ENCODE data around the gene SYT14.
"Not testable (repeated sequence)": the region's sequence is repeated elsewhere in the genome, so short reads cannot be mapped to it uniquely, and the experiment has no call there.

The SYT14 gene

DNA sequence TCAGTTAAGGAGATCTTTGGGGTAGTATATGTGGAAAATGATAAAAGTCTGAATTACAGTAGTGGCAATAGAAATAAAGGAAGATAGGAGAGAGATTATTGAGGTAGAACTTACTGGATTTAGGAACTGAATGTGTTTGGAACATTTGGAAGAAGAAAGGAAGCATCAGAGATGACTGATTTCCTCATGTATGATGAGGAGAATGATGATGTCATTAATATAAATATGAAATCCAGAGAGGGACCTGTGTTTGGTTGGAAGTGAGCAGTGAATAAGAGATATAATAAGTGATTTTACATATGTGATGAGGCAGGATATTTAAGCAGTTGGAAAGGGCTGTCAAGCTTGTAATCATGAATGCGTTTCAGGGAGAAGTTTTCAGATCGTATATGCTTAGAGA lies 86.3 kb downstream of the SYT14 start:
- H3K36me3 Mint-ChIP-seq = no peaks in the 10 kb centered on the region
- H3K4me1 Mint-ChIP-seq = no peaks in the 10 kb centered on the region
- DNase-seq (ENCODE audit: low spot score in 2 of 2) (no peak), ATAC-seq (ENCODE audit: low read depth) (no peak)
- no peak overlapping the region for H3K27ac Mint-ChIP-seq
- no peaks in the 10 kb centered on the region for H3K27me3 Mint-ChIP-seq
- no peak overlapping the region for H3K4me3 Mint-ChIP-seq
- peaks cover under 1% of the 10 kb centered on the region for H3K9me3 Mint-ChIP-seq

DNA sequence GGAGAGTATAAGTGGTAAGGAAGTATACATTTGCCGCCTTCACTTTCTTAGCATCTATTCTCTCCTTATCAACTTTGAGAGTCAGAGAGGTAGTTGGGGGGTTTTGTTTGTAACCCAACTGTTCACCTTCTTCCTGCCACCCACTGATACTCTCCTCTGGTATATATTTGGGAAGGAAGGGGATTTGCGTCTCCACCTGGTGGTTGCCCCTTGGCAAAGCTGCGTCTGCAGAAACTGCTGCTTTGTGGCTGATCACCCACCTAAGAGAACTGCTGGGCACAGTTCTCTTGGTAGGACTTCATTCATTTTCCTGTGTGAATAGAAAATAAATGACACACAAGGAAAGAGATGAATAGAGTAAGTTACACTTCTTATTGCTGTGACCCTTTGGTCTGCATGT lies 87.0 kb downstream of the SYT14 start:
- no peak for ATAC-seq (ENCODE audit: low read depth)
- Mint-ChIP-seq H3K9me3 (peaks cover 1% of the 10 kb centered on the region), H3K27me3 (no peaks in the 10 kb centered on the region), H3K4me1 (no peaks in the 10 kb centered on the region), H3K36me3 (no peaks in the 10 kb centered on the region), H3K27ac (no peak overlapping the region), H3K4me3 (no peak overlapping the region)
- DNase-seq (ENCODE audit: low spot score in 2 of 2) = no peak

DNA sequence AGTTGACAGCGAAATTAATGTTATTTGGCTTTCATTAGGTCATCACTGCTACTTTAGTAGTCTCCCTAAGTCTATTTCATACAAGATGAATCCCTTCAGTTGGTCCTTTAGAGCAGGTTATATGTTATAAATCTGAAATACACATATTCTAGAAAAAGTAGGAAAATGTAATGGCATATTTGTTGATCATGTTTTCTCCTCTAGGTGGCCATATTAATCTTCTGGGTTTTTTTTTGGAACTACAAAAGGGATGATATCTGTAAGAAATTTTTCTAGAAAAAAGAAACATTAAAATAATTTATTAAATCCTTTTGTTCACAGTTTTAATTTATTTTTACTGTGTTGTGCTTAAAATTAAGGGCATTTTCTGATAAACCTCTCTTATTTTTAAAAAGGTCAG lies 87.9 kb downstream of the SYT14 start:
- Mint-ChIP-seq H3K36me3 (peaks cover 2% of the 10 kb centered on the region), H3K4me1 (no peaks in the 10 kb centered on the region), H3K27me3 (peaks cover 3% of the 10 kb centered on the region), H3K4me3 (no peak overlapping the region), H3K27ac (no peak overlapping the region), H3K9me3 (peaks cover 4% of the 10 kb centered on the region)
- DNase-seq (ENCODE audit: low spot score in 2 of 2) = no peak
- no peak for ATAC-seq (ENCODE audit: low read depth)

DNA sequence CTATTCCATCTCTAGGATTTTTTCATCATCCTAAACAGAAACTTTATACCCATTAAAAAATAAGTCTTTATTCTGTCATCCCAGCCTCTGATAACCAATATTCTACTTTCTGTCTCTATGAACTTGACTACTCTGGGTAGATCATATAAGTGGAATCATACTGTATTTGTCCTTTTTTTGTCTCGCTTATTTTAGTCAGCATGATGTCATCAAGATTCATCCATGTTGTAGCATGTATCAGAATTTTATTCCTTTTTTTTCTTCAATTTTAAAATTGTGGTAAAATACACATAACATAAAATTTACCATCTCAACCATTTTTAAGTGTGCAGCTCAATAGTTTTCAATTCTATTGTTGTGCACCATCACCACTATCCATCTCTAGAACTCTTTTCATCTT lies 90.0 kb downstream of the SYT14 start:
- no peak overlapping the region for H3K27ac Mint-ChIP-seq
- DNase-seq (ENCODE audit: low spot score in 2 of 2) (no peak), ATAC-seq (ENCODE audit: low read depth) (no peak)
- no peaks in the 10 kb centered on the region for H3K4me1 Mint-ChIP-seq
- H3K4me3 Mint-ChIP-seq = no peak overlapping the region
- H3K36me3 Mint-ChIP-seq = peaks cover 2% of the 10 kb centered on the region
- peaks cover 5% of the 10 kb centered on the region for H3K27me3 Mint-ChIP-seq
- H3K9me3 Mint-ChIP-seq = peaks cover 4% of the 10 kb centered on the region

DNA sequence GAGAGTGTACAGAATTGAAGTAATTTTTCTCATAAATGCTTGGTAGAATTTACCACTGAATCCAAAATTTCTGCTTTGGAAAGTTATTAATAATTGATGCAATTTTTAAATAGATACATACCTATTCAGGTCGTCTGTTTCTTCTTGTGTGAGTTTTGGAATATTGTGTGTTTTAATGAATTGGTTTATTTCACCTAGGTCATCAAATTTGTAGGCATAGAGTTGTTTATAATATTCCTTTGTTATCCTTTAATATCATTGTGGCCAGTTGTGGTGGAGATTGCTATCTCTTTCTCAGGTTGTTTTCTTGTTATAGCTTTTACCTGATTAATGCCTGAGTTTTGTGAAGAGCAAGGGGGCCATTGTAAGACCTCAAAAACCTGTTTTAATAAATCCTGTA lies 93.5 kb downstream of the SYT14 start:
- H3K9me3 Mint-ChIP-seq = peaks cover 6% of the 10 kb centered on the region

DNA sequence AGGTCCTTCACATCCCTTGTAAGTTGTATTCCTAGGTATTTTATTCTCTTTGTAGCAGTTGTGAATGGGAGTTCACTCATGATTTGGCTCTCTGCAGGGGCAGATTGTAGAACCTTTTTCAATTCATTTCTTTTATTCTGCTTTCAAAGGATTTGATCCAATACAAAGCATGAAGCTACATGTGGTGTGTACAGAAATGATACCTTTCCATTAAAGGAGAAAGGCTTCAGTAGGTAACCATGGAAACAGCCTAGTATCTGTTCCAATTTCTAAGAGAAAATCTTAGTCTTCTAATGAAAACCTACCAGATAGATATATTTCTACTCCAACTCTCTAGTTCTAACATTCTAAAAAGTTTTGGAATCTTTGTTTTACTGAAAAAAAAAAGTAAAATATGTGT lies 105.0 kb downstream of the SYT14 start:
- Mint-ChIP-seq H3K27me3 (no peaks in the 10 kb centered on the region), H3K36me3 (no peaks in the 10 kb centered on the region), H3K4me3 (no peak overlapping the region), H3K27ac (no peak overlapping the region), H3K4me1 (no peaks in the 10 kb centered on the region), H3K9me3 (peaks cover 7% of the 10 kb centered on the region)
- DNase-seq (ENCODE audit: low spot score in 2 of 2) (no peak), ATAC-seq (ENCODE audit: low read depth) (no peak)

More for the DNA sequence above, 93.5 kb downstream of the SYT14 start:
- DNase-seq (ENCODE audit: low spot score in 2 of 2) (no peak), ATAC-seq (ENCODE audit: low read depth) (no peak)
- Mint-ChIP-seq H3K36me3 (peaks cover 2% of the 10 kb centered on the region), H3K27me3 (peaks cover 5% of the 10 kb centered on the region), H3K4me3 (no peak overlapping the region), H3K4me1 (no peaks in the 10 kb centered on the region), H3K27ac (no peak overlapping the region)

GRCh38 chr1:210049616-210050015 lies 111.6 kb downstream of the SYT14 start:
- ATAC-seq (ENCODE audit: low read depth) (no peak), DNase-seq (ENCODE audit: low spot score in 2 of 2) (no peak)
- no peak overlapping the region for H3K4me3 Mint-ChIP-seq
- H3K36me3 Mint-ChIP-seq = no peaks in the 10 kb centered on the region
- no peak overlapping the region for H3K27ac Mint-ChIP-seq
- H3K9me3 Mint-ChIP-seq = peaks cover 5% of the 10 kb centered on the region
- H3K4me1 Mint-ChIP-seq = no peaks in the 10 kb centered on the region
- no peaks in the 10 kb centered on the region for H3K27me3 Mint-ChIP-seq

- not testable (repeated sequence) for H3K27ac Mint-ChIP-seq; H3K4me1 Mint-ChIP-seq; H3K4me3 Mint-ChIP-seq; H3K36me3 Mint-ChIP-seq; H3K27me3 Mint-ChIP-seq; ATAC-seq (ENCODE audit: low read depth); DNase-seq (ENCODE audit: low spot score in 2 of 2); H3K9me3 Mint-ChIP-seq
These were observed 112.5 kb downstream of the SYT14 start for GRCh38 chr1:210050491-210050890.

DNA sequence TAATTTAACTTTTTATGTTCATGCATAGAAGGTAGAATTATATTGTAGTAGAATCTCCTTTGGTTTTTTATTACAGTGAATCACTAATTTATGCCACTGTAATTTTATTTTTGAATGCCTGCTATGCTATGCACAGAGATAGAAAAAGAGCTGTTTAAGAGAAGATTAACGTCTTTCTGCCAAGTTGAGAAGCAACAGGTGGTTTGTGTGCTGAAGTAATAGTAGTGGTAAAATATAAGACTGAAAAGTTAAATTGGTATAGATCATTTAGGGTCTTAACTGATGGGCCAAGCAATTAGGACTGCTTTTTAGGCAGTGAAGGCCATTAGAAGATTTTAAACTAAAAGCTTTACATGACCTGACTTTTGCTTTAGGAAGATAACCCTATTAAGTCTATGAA lies 115.1 kb downstream of the SYT14 start:
- no peaks in the 10 kb centered on the region for H3K27me3 Mint-ChIP-seq
- ATAC-seq (ENCODE audit: low read depth) (no peak), DNase-seq (ENCODE audit: low spot score in 2 of 2) (no peak)
- no peaks in the 10 kb centered on the region for H3K36me3 Mint-ChIP-seq
- no peaks in the 10 kb centered on the region for H3K4me1 Mint-ChIP-seq
- no peak overlapping the region for H3K27ac Mint-ChIP-seq
- peaks cover 5% of the 10 kb centered on the region for H3K9me3 Mint-ChIP-seq
- H3K4me3 Mint-ChIP-seq = no peak overlapping the region

DNA sequence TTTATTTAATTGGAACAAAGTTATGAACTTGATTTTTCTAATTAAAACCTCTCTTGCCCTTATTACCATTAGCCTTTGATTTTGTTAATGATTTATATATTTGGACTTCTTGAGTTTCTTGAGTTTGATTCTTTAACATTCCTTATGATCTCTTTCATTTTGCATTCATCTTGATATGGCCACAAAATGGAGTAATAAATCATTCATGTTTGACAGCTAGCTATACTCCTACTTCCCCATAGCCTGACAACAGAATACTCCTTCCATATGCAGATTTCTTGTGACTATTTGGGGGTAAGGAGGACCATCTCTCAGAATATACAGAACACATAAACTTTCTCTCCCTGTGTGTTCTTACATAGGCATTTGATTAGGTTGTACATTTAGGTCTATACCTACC lies 119.6 kb downstream of the SYT14 start:
- H3K4me1 Mint-ChIP-seq = no peaks in the 10 kb centered on the region
- DNase-seq (ENCODE audit: low spot score in 2 of 2) (no peak), ATAC-seq (ENCODE audit: low read depth) (no peak)
- no peaks in the 10 kb centered on the region for H3K36me3 Mint-ChIP-seq
- H3K27me3 Mint-ChIP-seq = peaks cover 1% of the 10 kb centered on the region
- no peak overlapping the region for H3K27ac Mint-ChIP-seq
- H3K4me3 Mint-ChIP-seq = no peak overlapping the region
- no peaks in the 10 kb centered on the region for H3K9me3 Mint-ChIP-seq

DNA sequence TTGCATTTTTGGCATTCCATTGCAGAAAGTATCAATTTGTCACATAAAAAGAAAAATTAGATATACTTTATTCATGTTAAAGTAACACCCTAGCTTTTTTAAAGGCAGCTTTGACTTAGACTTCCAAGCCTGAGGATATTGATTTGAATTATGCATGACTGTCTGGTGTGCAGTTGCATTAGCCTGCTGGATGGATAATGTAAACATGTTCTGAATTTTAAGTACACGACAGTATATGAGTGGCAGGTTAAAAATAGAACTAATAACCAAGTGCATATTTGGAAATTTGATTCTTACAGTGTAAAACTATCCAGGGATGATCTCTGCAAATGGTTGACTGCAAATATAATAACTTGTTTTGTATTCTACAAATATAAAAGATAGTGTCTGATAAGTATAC lies 124.0 kb downstream of the SYT14 start:
- peaks cover 1% of the 10 kb centered on the region for H3K27me3 Mint-ChIP-seq
- H3K27ac Mint-ChIP-seq = no peak overlapping the region
- DNase-seq (ENCODE audit: low spot score in 2 of 2) = no peak
- H3K4me1 Mint-ChIP-seq = no peaks in the 10 kb centered on the region
- no peak overlapping the region for H3K4me3 Mint-ChIP-seq
- no peaks in the 10 kb centered on the region for H3K9me3 Mint-ChIP-seq
- no peak for ATAC-seq (ENCODE audit: low read depth)
- no peaks in the 10 kb centered on the region for H3K36me3 Mint-ChIP-seq

GRCh38 chr1:210070531-210070930 lies 132.5 kb downstream of the SYT14 start:
- no peak for DNase-seq (ENCODE audit: low spot score in 2 of 2)
- no peaks in the 10 kb centered on the region for H3K9me3 Mint-ChIP-seq
- H3K4me1 Mint-ChIP-seq = no peaks in the 10 kb centered on the region
- H3K27ac Mint-ChIP-seq = no peak overlapping the region
- no peaks in the 10 kb centered on the region for H3K36me3 Mint-ChIP-seq
- H3K4me3 Mint-ChIP-seq = no peak overlapping the region
- H3K27me3 Mint-ChIP-seq = peaks cover 1% of the 10 kb centered on the region
- no peak for ATAC-seq (ENCODE audit: low read depth)

DNA sequence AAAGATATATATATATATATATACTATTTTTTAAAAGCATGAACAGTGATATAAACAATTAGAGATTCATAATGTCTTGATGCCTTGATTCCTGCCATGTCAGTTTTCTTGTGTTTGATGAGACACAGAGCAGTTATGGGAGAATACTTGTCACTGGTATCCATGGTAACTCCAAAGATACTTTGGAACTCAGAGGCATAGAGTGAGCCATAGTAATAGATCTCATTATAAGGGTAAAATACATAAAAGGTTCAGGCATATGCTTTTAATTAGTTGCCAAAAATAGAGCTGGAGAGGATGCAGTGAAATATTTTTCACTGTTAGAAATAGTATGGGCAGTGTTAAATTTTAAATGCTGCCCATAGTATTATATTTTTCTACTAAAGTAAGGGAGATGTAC lies 134.1 kb downstream of the SYT14 start:
- Mint-ChIP-seq H3K27me3 (peaks cover 1% of the 10 kb centered on the region), H3K36me3 (no peaks in the 10 kb centered on the region), H3K27ac (no peak overlapping the region), H3K4me1 (no peaks in the 10 kb centered on the region), H3K9me3 (no peaks in the 10 kb centered on the region), H3K4me3 (no peak overlapping the region)
- ATAC-seq (ENCODE audit: low read depth) (no peak), DNase-seq (ENCODE audit: low spot score in 2 of 2) (no peak)

DNA sequence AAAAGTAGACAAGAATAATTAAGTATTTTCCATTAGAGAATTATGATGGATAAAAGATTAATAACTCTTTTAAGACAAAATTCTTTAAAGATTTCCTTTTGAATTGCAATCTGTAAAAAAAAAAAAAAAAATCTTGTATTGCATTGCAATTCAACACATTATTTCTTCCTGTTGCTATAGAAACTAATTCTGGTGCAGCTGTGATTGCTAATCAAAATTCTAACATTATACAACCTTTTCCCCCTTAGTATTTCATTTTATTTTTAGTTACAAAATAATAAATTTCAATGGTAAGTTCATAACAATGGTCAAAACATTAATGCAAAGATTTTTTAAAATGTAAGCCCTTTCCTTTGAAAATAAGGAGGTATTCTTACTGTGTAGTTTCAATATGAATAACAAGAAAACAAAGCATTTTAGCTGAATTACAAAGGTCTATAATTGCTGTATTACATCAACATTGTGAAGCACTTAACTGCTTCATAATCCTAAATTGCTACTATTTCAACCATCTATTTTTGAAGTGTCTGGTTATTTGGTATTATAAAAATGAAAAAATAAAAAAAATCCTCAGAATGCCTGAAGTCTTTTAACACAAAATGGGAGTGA lies 135.0 kb downstream of the SYT14 start:
- H3K27me3 Mint-ChIP-seq = peaks cover 1% of the 10 kb centered on the region
- H3K4me3 Mint-ChIP-seq = no peak overlapping the region
- ATAC-seq (ENCODE audit: low read depth) = no peak
- H3K4me1 Mint-ChIP-seq = no peaks in the 10 kb centered on the region
- no peak overlapping the region for H3K27ac Mint-ChIP-seq
- no peaks in the 10 kb centered on the region for H3K9me3 Mint-ChIP-seq
- DNase-seq (ENCODE audit: low spot score in 2 of 2) = no peak
- no peaks in the 10 kb centered on the region for H3K36me3 Mint-ChIP-seq

- H3K36me3 Mint-ChIP-seq = no peaks in the 10 kb centered on the region
- no peaks in the 10 kb centered on the region for H3K9me3 Mint-ChIP-seq
These were observed 136.9 kb downstream of the SYT14 start for GRCh38 chr1:210074904-210075303.

More at GRCh38 chr1:210074904-210075303, 136.9 kb downstream of the SYT14 start:
- Mint-ChIP-seq H3K27ac (no peak overlapping the region), H3K4me3 (no peak overlapping the region), H3K27me3 (peaks cover 1% of the 10 kb centered on the region), H3K4me1 (no peaks in the 10 kb centered on the region)
- no peak for DNase-seq (ENCODE audit: low spot score in 2 of 2)
- ATAC-seq (ENCODE audit: low read depth) = no peak
